Endothelial cell of umbilical vein (primary cell): ENCODE results near the gene PPM1J. TPM values are rescaled to one million over a fixed set of nuclear protein-coding genes. Genes with fewer than 3 reads are reported as not detected.

Source experiments
- BruUV-seq: library from RNA; stranded (reverse); fragments of 400-500 nt; replicated peaks from 2 replicates; lab custom pipeline; 2021; lab: Mats Ljungman, UMichigan
- CTCF ChIA-PET: fragments of 300-600, 350-600 bp; sonication (Branson Sonifier 250); formaldehyde crosslinking; loops from one replicate; lab custom pipeline; 2021; ENCODE audit warnings: antibody characterized with exemption, inconsistent platforms; lab: Charles Lee
- POLR2A ChIA-PET: fragments of 300-600, 350-600 bp; sonication (Branson Sonifier 250); formaldehyde crosslinking; loops from one replicate; lab custom pipeline; 2021; ENCODE audit warnings: antibody characterized with exemption, inconsistent platforms; lab: Charles Lee
- DNase-seq: peaks from one replicate; pipeline ENCODE4 v3.0.0-alpha.2; 2011; ENCODE audit warnings: low read depth, low spot score
- FAIRE-seq: peaks from 2 replicates; lab custom pipeline; 2011; peaks lifted over from hg19 to GRCh38; lab: Jason Lieb, UNC
- H2AFZ ChIP-seq: 2 replicates; pipeline ENCODE4 v1.6.0; 2012; ENCODE audit warnings: low read depth, low read length, control low read depth, inconsistent platforms
- H3K27ac ChIP-seq: 2 replicates; pipeline ENCODE4 v1.5.1; 2011; ENCODE audit warnings: low read depth, mild to moderate bottlenecking, control low read depth, low read length, moderate library complexity; ENCODE audit not compliant: insufficient read depth
- H3K27me3 ChIP-seq, 2 experiments: 2 replicates each; pipeline versions ENCODE4 v1.6.0 to v1.6.1; 2011; ENCODE audit warnings: low read length in 2 of 2, mixed read lengths in 1 of 2; ENCODE audit not compliant: control insufficient read depth in 2 of 2, insufficient read depth in 2 of 2
- H3K36me3 ChIP-seq, 2 experiments: 2 replicates in 1 of 2; 3 replicates in 1 of 2; pipeline ENCODE4 v1.5.1; 2011; ENCODE audit warnings: low read length in 2 of 2, mild to moderate bottlenecking in 1 of 2, moderate library complexity in 1 of 2; ENCODE audit not compliant: control insufficient read depth in 2 of 2, insufficient read depth in 2 of 2; ENCODE audit errors: extremely low read depth in 1 of 2
- H3K4me1 ChIP-seq: 3 replicates; pipeline ENCODE4 v1.5.1; 2011; ENCODE audit warnings: mild to moderate bottlenecking, low read length; ENCODE audit not compliant: control insufficient read depth, insufficient read depth; ENCODE audit errors: extremely low read depth
- H3K4me2 ChIP-seq: 2 replicates; pipeline ENCODE4 v1.6.1; 2011; ENCODE audit warnings: low read length, control low read depth, mixed read lengths; ENCODE audit not compliant: insufficient read depth
- H3K4me3 ChIP-seq, 3 experiments: fragments of 200-600 bp in 1 of 3; sonication (generic), shearing (Covaris generic) in 1 of 3; replicated peaks in 1 of 3; 2 replicates each; pipeline ENCODE4 v1.5.1; 2011 to 2016; ENCODE audit warnings: control low read depth in 3 of 3, low read length in 3 of 3, mild to moderate bottlenecking in 2 of 3, inconsistent platforms in 1 of 3, low read depth in 1 of 3, moderate library complexity in 1 of 3; ENCODE audit not compliant: insufficient read depth in 1 of 3
- H3K79me2 ChIP-seq: 2 replicates; pipeline ENCODE4 v1.6.0; 2012; ENCODE audit warnings: low read length, inconsistent platforms; ENCODE audit not compliant: control insufficient read depth, insufficient read depth
- H3K9ac ChIP-seq: replicated peaks from 2 replicates; pipeline ENCODE3; 2011; ENCODE audit warnings: low read length, control low read depth; ENCODE audit not compliant: insufficient read depth; ENCODE audit errors: extremely low read depth
- H3K9me1 ChIP-seq: replicated peaks from 3 replicates; pipeline ENCODE4 v1.6.0; 2011; ENCODE audit warnings: mild to moderate bottlenecking, low read length; ENCODE audit not compliant: control insufficient read depth, insufficient read depth; ENCODE audit errors: extremely low read depth
- H3K9me3 ChIP-seq: replicated peaks from 2 replicates; pipeline ENCODE4 v1.5.1; 2012; ENCODE audit warnings: low read length, inconsistent platforms; ENCODE audit not compliant: control insufficient read depth, insufficient read depth
- H4K20me1 ChIP-seq: replicated peaks from 2 replicates; pipeline ENCODE3; 2011; ENCODE audit warnings: mild to moderate bottlenecking, low read length; ENCODE audit not compliant: control insufficient read depth, insufficient read depth; ENCODE audit errors: extremely low read depth
- CTCF ChIP-seq, 2 donors: IDR thresholded peaks; 1 replicate in 1 of 2; 2 replicates in 1 of 2; pipeline ENCODE4 v1.5.1; 2011; ENCODE audit warnings: low read length in 2 of 2, mild to moderate bottlenecking in 2 of 2, moderate library complexity in 2 of 2, control low read depth in 1 of 2, inconsistent platforms in 1 of 2, low read depth in 1 of 2; ENCODE audit not compliant: insufficient read depth in 1 of 2; ENCODE audit errors: extremely low read depth in 1 of 2
- EZH2 ChIP-seq: IDR thresholded peaks from 2 replicates; pipeline ENCODE4 v1.6.1; 2012; ENCODE audit warnings: borderline replicate concordance, low read depth, mild to moderate bottlenecking, moderate library complexity, low read length, inconsistent platforms; ENCODE audit not compliant: severe bottlenecking
- MYC ChIP-seq: IDR thresholded peaks from one replicate; pipeline ENCODE4 v1.6.1; 2011; ENCODE audit warnings: mild to moderate bottlenecking, low read depth, low read length
- POLR2A ChIP-seq: IDR thresholded peaks from 2 replicates; pipeline ENCODE4 v1.6.1; 2012; ENCODE audit warnings: low read depth, mild to moderate bottlenecking, control low read depth, low read length
- POLR2AphosphoS5 ChIP-seq: IDR thresholded peaks from 2 replicates; pipeline ENCODE4 v1.6.1; 2012; ENCODE audit warnings: low read depth, mild to moderate bottlenecking, control low read depth, low read length, moderate library complexity; ENCODE audit not compliant: insufficient read depth
- dilution Hi-C: fragments of 300-500 bp; cut with MboI; formaldehyde crosslinking; loops from one replicate; pipeline ENCODE4 v1.15.0; 2019; ENCODE audit warnings: low sequenced_read_pairs; ENCODE audit not compliant: extremely low pct_ligation_motif_present
- intact Hi-C: fragments of 100-400 bp; cut with micrococcal nuclease; formaldehyde crosslinking; loops from one replicate; pipeline ENCODE4 v1.10.0; 2022
- polyA plus RNA-seq, 4 experiments: library from polyadenylated mRNA; depleted of rRNA in 3 of 4; stranded (reverse) in 3 of 4; unstranded in 1 of 4; fragments of >200 nt; gene quantifications; 2 replicates each; pipeline versions ENCODE4 v1.2.1 to v1.2.3, GENCODE V29; 2011 to 2012; ENCODE audit warnings: missing spikeins in 1 of 4
- total RNA-seq: library from RNA; stranded (reverse); gene quantifications from 2 replicates; pipeline ENCODE4 v1.2.3, GENCODE V29; 2021

Gene PPM1J
- total and polyA plus RNA-seq, 2 donors (not counting 3 experiments of a cell fraction or from before 2014, with no cell fraction given), result 1.7 to 3.1 TPM

GRCh38 chr1:112701227-112702066 is 13.7 kb downstream of the PPM1J start:
- POLR2A ChIA-PET, result interaction anchor here (1.0 to 1.2 kb wide), 2 partner anchors 27 to 28 kb away, joined by 5 to 6 read pairs; partner anchors contain the start of gene MOV10
- H3K9me3 ChIP-seq, result no peaks in the 10 kb centered on the region
- H3K9ac ChIP-seq, result peak overlapping the region; percentile 61
- DNase-seq (no peak), FAIRE-seq (peak; percentile 35)
- no peaks in the 10 kb centered on the region for H3K27me3 ChIP-seq
- CTCF ChIA-PET, result interaction anchor here (1.0 to 6.7 kb wide), 3 partner anchors 14 to 28 kb away, joined by 4 to 57 read pairs (median 6); partner anchors contain the start of genes MOV10 and PPM1J
- H3K4me1 ChIP-seq, result peaks cover 72% of the 10 kb centered on the region
- no peak overlapping the region for H2AFZ ChIP-seq
- peaks cover 13 to 29% of the 10 kb centered on the region in 2 experiments for H3K36me3 ChIP-seq
- intact Hi-C loops (no loop called here), dilution Hi-C loops (no loop called here)
- TF ChIP-seq EZH2 (no peak), CTCF (IDR thresholded peaks at IDR 0.05; ENCODE audit: extremely low read depth in 1 of 2, insufficient read depth in 1 of 2, low read depth in 1 of 2, low read length in 2 of 2) (no peak), POLR2A (peak; percentile 23), POLR2AphosphoS5 (peak; percentile 24), MYC (no peak)
- no peaks in the 10 kb centered on the region for H3K9me1 ChIP-seq
- no TSS peak for BruUV-seq
- no peaks in the 10 kb centered on the region for H4K20me1 ChIP-seq
- H3K4me3 ChIP-seq, result no peak overlapping the region
- H3K4me2 ChIP-seq, result peak overlapping the region; percentile 45
- H3K27ac ChIP-seq, result peak overlapping the region; percentile 88
- H3K79me2 ChIP-seq, result peaks cover 43% of the 10 kb centered on the region
